Superior temporal gyrus (tissue), 1 donor: ENCODE measurements around the gene ABCC3.

ENCODE experiments used
- DNase-seq: peaks from one replicate; pipeline ENCODE4 v3.0.0-alpha.2; 2016; ENCODE audit errors: extremely low spot score

Gene ABCC3

GRCh38 chr17:50642722-50643656 lies 8.3 kb downstream of the ABCC3 start:
- DNase-seq = no peak

GRCh38 chr17:50645748-50646682 lies 11.3 kb downstream of the ABCC3 start:
- DNase-seq = no peak

GRCh38 chr17:50647187-50647586 lies 12.5 kb downstream of the ABCC3 start:
- no peak for DNase-seq

DNA sequence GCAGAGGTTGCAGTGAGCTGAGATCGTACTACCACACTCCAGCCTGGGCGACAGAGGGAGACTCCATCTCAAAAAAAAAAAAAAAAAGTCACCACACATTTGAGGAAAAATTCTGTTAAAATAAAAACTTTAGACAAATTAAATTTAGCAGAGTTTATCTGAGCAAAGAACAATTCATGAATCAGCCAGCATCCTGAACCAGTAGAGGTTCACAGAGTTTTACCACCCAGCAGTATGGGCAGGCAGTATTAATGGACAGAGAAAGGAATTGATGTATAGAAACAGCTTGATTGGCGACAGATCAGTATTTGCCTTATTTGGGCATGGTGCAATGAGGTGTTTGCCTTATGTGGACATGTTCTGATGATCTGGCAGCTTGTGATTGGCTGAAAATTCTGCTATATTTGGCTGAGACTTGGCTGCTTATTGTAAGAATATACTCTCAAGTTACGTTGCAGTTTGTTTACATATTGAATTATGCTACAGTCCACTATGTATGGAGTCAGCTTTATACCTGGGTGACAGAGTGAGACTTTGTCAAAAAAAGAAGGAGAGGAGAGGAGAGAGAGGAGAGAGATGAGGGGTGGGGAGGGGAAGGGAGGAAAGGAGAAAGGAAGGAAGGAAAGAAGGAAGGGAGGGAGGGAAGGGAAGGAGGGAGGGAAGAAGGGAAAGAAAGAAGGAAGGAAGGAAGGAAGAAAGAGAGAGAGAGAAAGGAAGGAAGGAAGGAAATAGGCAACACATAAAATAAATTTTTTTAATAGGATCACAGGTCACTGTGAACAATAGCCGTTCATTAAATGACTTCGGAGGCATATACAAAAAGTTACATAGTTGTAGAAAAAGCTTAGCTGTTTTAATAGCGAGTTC lies 14.6 kb downstream of the ABCC3 start:
- no peak for DNase-seq

- no peak for DNase-seq
These were observed 17.0 kb downstream of the ABCC3 start for GRCh38 chr17:50651661-50652060.

GRCh38 chr17:50653738-50654137 lies 19.1 kb downstream of the ABCC3 start:
- DNase-seq = no peak

DNA sequence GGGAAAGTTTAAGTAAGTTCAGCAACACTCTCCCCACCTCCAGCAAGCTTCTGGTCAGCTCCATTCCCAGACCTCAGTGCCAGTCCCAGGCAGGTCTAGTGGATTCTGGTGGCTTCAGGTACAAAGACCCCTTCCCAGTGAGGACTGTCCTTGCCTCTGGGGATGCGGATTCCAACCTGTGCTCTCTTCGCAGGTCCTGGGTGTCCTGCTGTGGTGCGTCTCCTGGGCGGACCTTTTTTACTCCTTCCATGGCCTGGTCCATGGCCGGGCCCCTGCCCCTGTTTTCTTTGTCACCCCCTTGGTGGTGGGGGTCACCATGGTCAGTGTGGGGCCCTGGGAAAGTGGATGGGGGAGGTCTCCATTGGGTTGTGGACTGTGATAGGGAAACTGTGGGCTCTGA lies 21.8 kb downstream of the ABCC3 start:
- no peak for DNase-seq

DNA sequence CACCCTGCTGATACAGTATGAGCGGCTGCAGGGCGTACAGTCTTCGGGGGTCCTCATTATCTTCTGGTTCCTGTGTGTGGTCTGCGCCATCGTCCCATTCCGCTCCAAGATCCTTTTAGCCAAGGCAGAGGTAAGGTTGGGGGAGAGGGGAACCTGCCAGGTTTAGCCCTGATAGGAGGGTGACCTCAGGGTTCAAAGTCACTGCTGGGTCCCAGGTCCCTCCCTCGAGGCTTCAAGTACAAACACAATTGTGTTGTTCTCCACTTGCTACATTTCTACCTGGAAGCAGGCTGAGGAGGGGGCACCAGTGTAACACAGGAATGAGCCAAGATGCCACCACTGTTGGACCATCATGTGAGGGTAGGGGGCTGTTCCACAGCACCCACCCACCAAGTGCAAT lies 22.4 kb downstream of the ABCC3 start:
- DNase-seq = no peak

- no peak for DNase-seq
These were observed 22.9 kb downstream of the ABCC3 start for GRCh38 chr17:50657627-50658026.

GRCh38 chr17:50658616-50659015 lies 23.9 kb downstream of the ABCC3 start:
- no peak for DNase-seq

- DNase-seq = no peak
These were observed 24.5 kb downstream of the ABCC3 start for GRCh38 chr17:50659179-50659578.

GRCh38 chr17:50660042-50660886 lies 25.6 kb downstream of the ABCC3 start:
- no peak for DNase-seq

DNA sequence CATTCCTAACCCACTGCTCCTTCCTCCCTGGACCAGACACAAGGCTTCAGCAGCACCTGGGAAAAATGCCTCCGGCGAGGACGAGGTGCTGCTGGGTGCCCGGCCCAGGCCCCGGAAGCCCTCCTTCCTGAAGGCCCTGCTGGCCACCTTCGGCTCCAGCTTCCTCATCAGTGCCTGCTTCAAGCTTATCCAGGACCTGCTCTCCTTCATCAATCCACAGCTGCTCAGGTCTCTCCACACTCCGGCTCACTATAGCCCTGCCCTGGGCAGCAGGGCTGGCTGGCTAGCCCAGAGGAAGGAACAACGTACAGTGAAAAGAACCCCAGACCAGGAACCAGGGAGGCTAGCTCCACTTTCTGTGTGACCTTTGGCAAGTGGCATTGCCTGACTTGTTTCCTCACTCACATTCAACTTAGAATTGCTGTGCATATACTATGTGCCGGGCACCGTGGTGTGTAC lies 26.2 kb downstream of the ABCC3 start:
- no peak for DNase-seq

DNA sequence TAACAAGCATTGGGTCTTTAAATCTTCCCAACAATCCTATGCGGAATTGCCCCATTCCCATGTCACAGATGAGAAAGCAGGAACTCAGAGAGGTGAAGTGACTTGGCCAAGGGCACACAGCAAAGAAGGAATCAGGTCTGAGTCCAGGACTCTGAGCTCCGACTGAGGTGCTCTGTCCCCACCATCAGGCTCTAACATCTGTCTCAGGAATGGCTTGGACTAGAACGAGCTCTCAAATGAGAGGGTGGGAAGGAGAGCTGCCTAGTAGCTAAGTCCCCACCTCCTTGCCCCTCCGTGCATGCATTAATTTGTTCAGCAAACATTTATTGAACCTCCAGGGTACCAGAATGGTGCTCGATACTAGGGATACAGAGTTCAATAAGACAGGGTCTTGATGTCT lies 26.7 kb downstream of the ABCC3 start:
- no peak for DNase-seq

GRCh38 chr17:50661795-50662391 lies 27.2 kb downstream of the ABCC3 start:
- no peak for DNase-seq

DNA sequence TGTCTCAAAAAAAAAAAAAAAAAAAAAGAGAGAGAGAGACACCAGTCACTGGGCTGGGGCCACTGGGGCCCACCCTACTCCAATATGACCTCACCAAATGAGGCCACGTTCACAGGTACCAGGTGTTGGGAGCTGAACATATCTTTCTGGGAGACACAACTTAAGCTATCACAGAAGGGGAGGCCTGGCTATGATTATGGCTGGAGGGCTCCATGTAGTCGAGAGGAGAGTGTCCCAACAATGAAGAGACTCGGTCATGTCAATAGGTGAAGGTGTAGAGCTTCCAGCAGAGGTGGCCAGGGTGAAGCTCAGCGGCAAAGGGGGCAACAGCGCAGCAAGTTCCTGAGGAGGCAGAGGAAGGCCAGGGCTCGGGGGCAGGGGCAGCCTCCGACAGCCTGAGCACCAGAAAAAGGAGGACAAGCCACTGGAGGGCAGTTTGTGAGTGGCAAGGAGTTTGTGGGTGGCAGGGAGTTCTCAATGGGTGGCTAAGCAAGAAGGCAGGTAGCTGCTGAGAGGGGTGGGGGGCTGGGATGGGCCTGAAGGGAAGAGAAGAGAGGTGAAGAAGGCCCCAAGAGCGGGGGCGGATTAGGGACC lies 28.0 kb downstream of the ABCC3 start:
- no peak for DNase-seq

DNA sequence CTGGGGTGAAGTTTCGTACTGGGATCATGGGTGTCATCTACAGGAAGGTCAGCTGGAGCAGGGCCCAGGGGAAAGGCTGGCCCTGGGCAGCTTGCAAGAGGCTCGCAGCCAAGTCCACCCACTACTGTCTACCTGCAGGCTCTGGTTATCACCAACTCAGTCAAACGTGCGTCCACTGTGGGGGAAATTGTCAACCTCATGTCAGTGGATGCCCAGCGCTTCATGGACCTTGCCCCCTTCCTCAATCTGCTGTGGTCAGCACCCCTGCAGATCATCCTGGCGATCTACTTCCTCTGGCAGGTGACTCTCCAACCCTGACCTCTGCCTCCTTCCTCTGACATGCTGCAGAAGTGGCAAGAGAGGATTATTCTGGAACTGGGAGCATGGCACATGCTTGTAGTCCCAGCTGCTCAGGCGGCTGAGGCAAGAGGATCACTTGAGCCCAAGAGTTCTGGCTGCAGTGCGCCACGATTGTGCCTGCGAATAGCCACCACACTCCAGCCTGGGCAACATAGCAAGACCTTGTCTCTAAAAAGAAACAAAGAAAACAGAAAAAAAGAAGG lies 29.2 kb downstream of the ABCC3 start:
- DNase-seq = no peak

DNA sequence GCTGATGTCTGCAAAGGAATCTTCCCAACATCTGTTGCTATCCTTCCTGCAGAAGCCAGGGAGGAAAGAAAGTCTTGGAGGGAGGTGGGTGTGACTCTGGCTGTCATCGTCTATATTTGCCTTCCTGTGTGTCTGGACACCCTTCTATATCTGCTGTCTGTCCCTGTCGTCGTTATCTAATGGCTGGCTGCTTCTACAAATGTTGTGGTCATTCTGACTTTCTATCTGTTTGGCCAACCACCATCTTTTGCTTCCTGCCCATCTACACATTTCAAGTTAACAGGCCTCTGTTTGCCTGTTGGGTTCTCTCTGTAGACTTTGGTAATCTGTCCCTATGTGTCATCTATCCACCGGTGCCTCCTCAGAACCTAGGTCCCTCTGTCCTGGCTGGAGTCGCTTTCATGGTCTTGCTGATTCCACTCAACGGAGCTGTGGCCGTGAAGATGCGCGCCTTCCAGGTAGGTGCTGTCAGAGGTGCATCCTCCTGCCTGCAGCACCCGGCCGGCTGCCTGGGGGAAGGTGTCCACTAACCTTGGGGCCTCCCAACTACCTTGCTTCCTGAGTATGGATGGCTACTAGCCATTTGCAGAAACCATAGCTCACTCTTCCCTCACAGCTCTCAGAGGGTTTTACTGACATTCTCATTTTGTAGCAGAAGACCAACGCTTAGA lies 30.2 kb downstream of the ABCC3 start:
- no peak for DNase-seq

DNA sequence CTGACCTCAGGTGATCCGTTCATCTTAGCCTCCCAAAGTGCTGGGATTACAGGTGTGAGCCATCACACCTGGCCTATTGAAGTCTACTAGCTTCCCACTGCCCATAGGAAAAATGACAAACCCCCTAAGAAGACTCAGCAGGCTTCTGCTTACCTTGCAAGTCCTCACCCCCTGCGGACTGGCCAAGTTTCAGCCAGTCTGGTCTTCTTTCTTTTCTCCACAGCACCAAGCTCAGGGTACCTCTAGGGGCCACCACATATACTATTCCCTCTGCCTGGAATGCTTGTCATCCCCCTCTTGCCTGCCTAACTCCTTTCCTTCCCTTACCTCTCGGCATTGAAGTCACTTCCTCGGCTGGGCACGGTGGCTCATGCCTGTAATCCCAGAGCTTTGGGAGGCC lies 31.2 kb downstream of the ABCC3 start:
- DNase-seq = no peak
